ENCODE measurements around the gene SENP6. TPM values are rescaled to one million over a fixed set of nuclear protein-coding genes. Genes with fewer than 3 reads are reported as not detected.
A peak's percentile ranks its signal among the peaks of the same experiment; 100 is the strongest.

The SENP6 gene
- total and polyA plus RNA-seq, 9 of the 15 experiments (the other 6 are each of a cell fraction or from before 2014, with no cell fraction given) = 11.1 to 79.4 (median 46.8) TPM

- TF ChIP-seq DPF2 (IDR thresholded peaks at IDR 0.05) (0 out of 2 replicates have a peak, but pooled peaks have one; percentile 12), PKNOX1 (IDR thresholded peaks at IDR 0.05) (peak; percentile 47; the same call in 1 of the 2 replicates), SRF (CRISPR knock-in tag; IDR thresholded peaks at IDR 0.05) (peak; percentile 94 to 99)
These were observed 31.4 kb downstream of the SENP6 start (continued) for GRCh38 chr6:75633045-75633444.

DNA sequence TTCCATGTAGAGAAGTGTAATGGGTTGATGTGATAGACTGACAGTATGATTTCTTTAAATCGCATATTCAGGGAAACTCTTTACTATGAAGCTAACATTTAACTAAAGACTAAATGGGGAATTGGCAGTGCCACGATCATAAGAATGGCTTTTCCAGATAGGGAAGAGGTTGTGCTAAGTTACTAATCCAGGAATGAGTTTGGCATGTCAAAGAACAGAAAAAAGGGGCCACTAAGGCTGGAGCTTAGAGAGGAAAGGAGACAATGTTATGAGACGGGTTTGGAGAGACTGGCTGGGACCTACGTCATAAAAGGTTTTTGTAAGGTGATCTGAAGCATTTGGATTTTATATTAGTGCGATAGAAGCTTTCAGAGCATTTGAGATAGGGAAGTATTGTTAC, 40.6 kb downstream of the SENP6 start:
- H3K4me2 ChIP-seq (ENCODE audit: insufficient read depth, low read length) = no peak overlapping the region
- TF ChIP-seq ZNF146 (CRISPR knock-in tag; IDR thresholded peaks at IDR 0.05; ENCODE audit: unreplicated experiment) = no peak
- TF ChIP-seq, protein P1, sequence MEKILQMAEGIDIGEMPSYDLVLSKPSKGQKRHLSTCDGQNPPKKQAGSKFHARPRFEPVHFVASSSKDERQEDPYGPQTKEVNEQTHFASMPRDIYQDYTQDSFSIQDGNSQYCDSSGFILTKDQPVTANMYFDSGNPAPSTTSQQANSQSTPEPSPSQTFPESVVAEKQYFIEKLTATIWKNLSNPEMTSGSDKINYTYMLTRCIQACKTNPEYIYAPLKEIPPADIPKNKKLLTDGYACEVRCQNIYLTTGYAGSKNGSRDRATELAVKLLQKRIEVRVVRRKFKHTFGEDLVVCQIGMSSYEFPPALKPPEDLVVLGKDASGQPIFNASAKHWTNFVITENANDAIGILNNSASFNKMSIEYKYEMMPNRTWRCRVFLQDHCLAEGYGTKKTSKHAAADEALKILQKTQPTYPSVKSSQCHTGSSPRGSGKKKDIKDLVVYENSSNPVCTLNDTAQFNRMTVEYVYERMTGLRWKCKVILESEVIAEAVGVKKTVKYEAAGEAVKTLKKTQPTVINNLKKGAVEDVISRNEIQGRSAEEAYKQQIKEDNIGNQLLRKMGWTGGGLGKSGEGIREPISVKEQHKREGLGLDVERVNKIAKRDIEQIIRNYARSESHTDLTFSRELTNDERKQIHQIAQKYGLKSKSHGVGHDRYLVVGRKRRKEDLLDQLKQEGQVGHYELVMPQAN (IDR thresholded peaks at IDR 0.05; ENCODE audit: borderline replicate concordance) = no peak
- no peak for TF ChIP-seq HDAC8 (tag; IDR thresholded peaks at IDR 0.05)
- TF ChIP-seq CREB1 (IDR thresholded peaks at IDR 0.05) = no peak
- TF ChIP-seq CREB1 (CRISPR knock-in tag; IDR thresholded peaks at IDR 0.05) = no peak
- no peak for TF ChIP-seq POLR2AphosphoS2 (IDR thresholded peaks at IDR 0.05; ENCODE audit: low read length)
- no peak for TF ChIP-seq SIN3A (IDR thresholded peaks at IDR 0.05; ENCODE audit: borderline replicate concordance in 2 of 2, control insufficient read depth in 1 of 2, low read depth in 2 of 2, low read length in 2 of 2)
- no peak for TF ChIP-seq ZNF175 (CRISPR knock-in tag; IDR thresholded peaks at IDR 0.05; ENCODE audit: low read depth)
- WGBS (ENCODE audit: insufficient coverage, low coverage, missing lambda C conversion rate) = 97% methylated on average over 5 of the region's 5 CpGs
- H3K27me3 ChIP-seq (ENCODE audit: control insufficient read depth in 2 of 2, insufficient read depth in 2 of 2, low read length in 2 of 2) = no peaks in the 10 kb centered on the region
- ATAC-seq (no peak), DNase-seq (ENCODE audit: extremely low read depth in 1 of 4, low spot score in 3 of 4) (no peak), FAIRE-seq (no peak)
- H3K9me1 ChIP-seq (ENCODE audit: control insufficient read depth, insufficient read depth, low read length) = no peaks in the 10 kb centered on the region
- no peak overlapping the region for H3K27ac ChIP-seq (ENCODE audit: extremely low read depth, low read depth, low read length)
- peaks cover 48% of the 10 kb centered on the region; the same call in 2 of the 3 replicates for H3K36me3 ChIP-seq (ENCODE audit: control insufficient read depth, insufficient read depth, low read length)
- intact Hi-C loops (cut with micrococcal nuclease) (no loop called here), in situ Hi-C loops (cut with MboI) (no loop called here)
- H3K9me3 ChIP-seq (replicated peaks; ENCODE audit: control insufficient read depth, insufficient read depth, low read depth, low read length) = no peaks in the 10 kb centered on the region
- ChIA-PET CTCF (ENCODE audit: low intra/inter-chr PET ratio) (no interaction called here), POLR2A (interaction anchor here (1.3 kb wide), 1 partner anchor 9 kb away, joined by 3 read pairs; no protein-coding TSS in a partner anchor)
- no peak overlapping the region for H3K9ac ChIP-seq (ENCODE audit: insufficient read depth in 1 of 2, low read depth in 2 of 2, low read length in 2 of 2)
- H2AFZ ChIP-seq (ENCODE audit: low read depth, low read length) = no peak overlapping the region
- H3K4me1 ChIP-seq (replicated peaks in 1 of 2; ENCODE audit: control insufficient read depth in 2 of 2, insufficient read depth in 2 of 2, low read length in 2 of 2) = no peaks in the 10 kb centered on the region
- no TSS peak for BruUV-seq (replicated peaks)
- no peaks in the 10 kb centered on the region for H4K20me1 ChIP-seq (replicated peaks; ENCODE audit: control insufficient read depth, insufficient read depth, low read length)
- H3K79me2 ChIP-seq (ENCODE audit: control insufficient read depth, insufficient read depth, low read length) = no peaks in the 10 kb centered on the region
- H3K4me3 ChIP-seq = no peak overlapping the region

All from K562 (cell line).